ENCODE results near the gene ATP10A.

DNA sequence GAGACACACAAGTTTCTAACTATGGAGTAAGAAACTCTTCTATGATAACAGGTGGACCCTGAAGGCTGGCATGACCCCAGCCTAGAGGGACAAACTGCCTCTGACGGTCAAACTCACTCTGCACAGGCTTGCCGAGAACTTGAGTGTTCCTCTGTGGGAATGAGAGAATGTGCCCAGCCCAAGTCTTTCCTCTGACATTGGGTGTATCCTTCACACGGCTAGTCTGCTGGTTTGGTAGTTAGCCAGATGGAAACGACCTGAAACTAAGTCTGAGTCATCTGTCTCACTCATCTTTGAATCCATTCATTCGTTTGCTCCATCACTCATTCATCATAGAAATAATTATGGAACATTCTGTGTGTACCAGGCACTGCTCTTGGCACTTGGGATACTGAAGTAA lies 198.4 kb downstream of the ATP10A start:
- TF ChIP-seq POLR2AphosphoS5 (IDR thresholded peaks at IDR 0.05; ENCODE audit: borderline replicate concordance, low read depth, low read length) (no peak), EZH2 (IDR thresholded peaks at IDR 0.05) (no peak)
